Activated CD8-positive, alpha-beta memory T cell treated with anti-CD3 and anti-CD28 coated beads, Interleukin-2, amount 50 U/mL, for 24 hours (primary cell): ENCODE measurements around the gene ZSCAN2.

Experiments
- DNase-seq: peaks from one replicate; pipeline ENCODE4 v3.0.0-alpha.2; 2020; ENCODE audit errors: extremely low read depth

ZSCAN2 gene

GRCh38 chr15:84598993-84599392 lies 1.8 kb upstream of the ZSCAN2 start:
- no peak for DNase-seq

- no peak for DNase-seq
Observed at GRCh38 chr15:84599906-84600305, 903 bp upstream of the ZSCAN2 start.

- DNase-seq, result no peak
Observed at GRCh38 chr15:84600331-84600686, 500 bp upstream of the ZSCAN2 start.

- DNase-seq, result no peak
Observed at GRCh38 chr15:84601555-84601838, 688 bp downstream of the ZSCAN2 start.

GRCh38 chr15:84603630-84604379 lies 3.0 kb downstream of the ZSCAN2 start:
- DNase-seq, result no peak

- DNase-seq, result peak; percentile 42
Observed at GRCh38 chr15:84604826-84605553, 4.2 kb downstream of the ZSCAN2 start.

- DNase-seq, result no peak
Observed at GRCh38 chr15:84605554-84605882, 4.7 kb downstream of the ZSCAN2 start.

- no peak for DNase-seq
Observed at GRCh38 chr15:84606653-84607120, 5.9 kb downstream of the ZSCAN2 start.

GRCh38 chr15:84608707-84609284 lies 8.0 kb downstream of the ZSCAN2 start:
- DNase-seq, result no peak

- DNase-seq, result no peak
Observed at GRCh38 chr15:84609818-84610525, 9.2 kb downstream of the ZSCAN2 start.

GRCh38 chr15:84611631-84612030 lies 10.8 kb downstream of the ZSCAN2 start:
- DNase-seq, result no peak

- no peak for DNase-seq
Observed at GRCh38 chr15:84616235-84616634, 15.4 kb downstream of the ZSCAN2 start.

GRCh38 chr15:84620626-84621025 lies 19.8 kb downstream of the ZSCAN2 start:
- no peak for DNase-seq

- no peak for DNase-seq
Observed at GRCh38 chr15:84621358-84621979, 20.7 kb downstream of the ZSCAN2 start.

- no peak for DNase-seq
Observed at GRCh38 chr15:84624359-84624758, 23.6 kb downstream of the ZSCAN2 start.

GRCh38 chr15:84625123-84625522 lies 24.3 kb downstream of the ZSCAN2 start:
- DNase-seq, result no peak

GRCh38 chr15:84629033-84629432 lies 28.2 kb downstream of the ZSCAN2 start:
- DNase-seq, result no peak

GRCh38 chr15:84631706-84632272 lies 31.0 kb downstream of the ZSCAN2 start:
- DNase-seq, result no peak

- DNase-seq, result no peak
Observed at GRCh38 chr15:84633311-84634227, 32.8 kb downstream of the ZSCAN2 start.

- no peak for DNase-seq
Observed at GRCh38 chr15:84634228-84634837, 33.5 kb downstream of the ZSCAN2 start.
